ENCODE data around the gene ABI1.
A peak's percentile ranks its signal among the peaks of the same experiment; 100 is the strongest.

The ABI1 gene

DNA sequence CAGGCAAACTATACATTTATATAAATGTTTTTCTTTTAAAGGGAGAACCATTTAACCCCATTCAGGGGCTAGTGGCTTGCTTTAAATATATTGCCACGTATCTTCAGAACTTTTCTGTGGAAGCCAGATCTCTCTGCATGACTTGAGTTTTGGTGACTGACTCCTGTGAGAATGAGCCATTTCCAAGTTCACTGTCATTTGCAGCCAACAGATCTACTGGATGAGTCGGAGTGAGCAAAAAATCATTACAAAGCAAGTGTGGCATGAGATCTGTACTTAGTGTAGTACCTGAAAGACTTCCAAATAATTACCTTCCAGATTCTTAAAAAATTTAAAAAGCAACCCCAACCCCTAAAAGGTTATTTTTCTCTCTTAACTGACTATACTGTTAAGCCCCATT is 117.7 kb downstream of the ABI1 start:
- DNase-seq = no peak
- Histone ChIP-seq H3K27me3 (ENCODE audit: control insufficient read depth in 1 of 2, insufficient read depth in 1 of 2, low read length in 2 of 2) (no peaks in the 10 kb centered on the region), H3K27ac (ENCODE audit: low read length, poor library complexity, severe bottlenecking) (no peak overlapping the region), H3K4me3 (ENCODE audit: insufficient read depth in 1 of 2, low read depth in 1 of 2, low read length in 2 of 2) (no peak overlapping the region), H2AK5ac (ENCODE audit: low read length, severe bottlenecking) (no peak overlapping the region), H4K91ac (ENCODE audit: low read length) (no peak overlapping the region), H2BK12ac (ENCODE audit: low read length in 2 of 2) (no peak overlapping the region), H3K4me2 (ENCODE audit: low read length, poor library complexity, severe bottlenecking) (no peak overlapping the region), H2BK120ac (ENCODE audit: low read depth, low read length) (no peak overlapping the region), H3K79me1 (replicated peaks; ENCODE audit: low read length, poor library complexity, severe bottlenecking) (peaks cover 7% of the 10 kb centered on the region), H4K8ac (ENCODE audit: low read length) (no peak overlapping the region), H3K4ac (ENCODE audit: low read depth in 1 of 2, low read length in 2 of 2) (no peak overlapping the region), H3K9ac (ENCODE audit: low read length) (peak overlapping the region; percentile 22), H3K23ac (ENCODE audit: low read length in 2 of 2) (no peak overlapping the region), H2AFZ (ENCODE audit: low read depth, low read length) (no peak overlapping the region), H3K36me3 (ENCODE audit: control insufficient read depth in 1 of 2, insufficient read depth in 2 of 2, low read depth in 1 of 2, low read length in 2 of 2) (peaks cover 11 to 66% of the 10 kb centered on the region in 2 experiments), H2BK15ac (ENCODE audit: low read depth, poor library complexity, severe bottlenecking) (no peak overlapping the region), H3K18ac (ENCODE audit: low read depth in 1 of 2, low read length in 2 of 2) (no peak overlapping the region), H3K9me3 (ENCODE audit: control insufficient read depth, low read length) (no peaks in the 10 kb centered on the region), H2BK5ac (ENCODE audit: low read depth, low read length, poor library complexity, severe bottlenecking) (no peak overlapping the region), H3K4me1 (ENCODE audit: control insufficient read depth, insufficient read depth, low read depth, low read length) (peaks cover 2% of the 10 kb centered on the region), H3K14ac (ENCODE audit: low read length in 2 of 2) (no peak overlapping the region)
- 88% methylated on average over 2 of the region's 2 CpGs for WGBS

- no peak overlapping the region for H3K4ac ChIP-seq (ENCODE audit: low read depth in 1 of 2, low read length in 2 of 2)
- peaks cover 13 to 59% of the 10 kb centered on the region in 2 experiments for H3K36me3 ChIP-seq (ENCODE audit: control insufficient read depth in 1 of 2, insufficient read depth in 2 of 2, low read depth in 1 of 2, low read length in 2 of 2)
- no peak overlapping the region for H2AFZ ChIP-seq (ENCODE audit: low read depth, low read length)
- no peak overlapping the region for H3K4me2 ChIP-seq (ENCODE audit: low read length, poor library complexity, severe bottlenecking)
- no peak overlapping the region for H2BK15ac ChIP-seq (ENCODE audit: low read depth, poor library complexity, severe bottlenecking)
- no peak overlapping the region for H3K27ac ChIP-seq (ENCODE audit: low read length, poor library complexity, severe bottlenecking)
- H3K9ac ChIP-seq (ENCODE audit: low read length) = no peak overlapping the region
- peaks cover 7% of the 10 kb centered on the region for H3K79me1 ChIP-seq (replicated peaks; ENCODE audit: low read length, poor library complexity, severe bottlenecking)
- no peak overlapping the region for H3K14ac ChIP-seq (ENCODE audit: low read length in 2 of 2)
- H3K9me3 ChIP-seq (ENCODE audit: control insufficient read depth, low read length) = no peaks in the 10 kb centered on the region
- no peak overlapping the region for H3K4me3 ChIP-seq (ENCODE audit: insufficient read depth in 1 of 2, low read depth in 1 of 2, low read length in 2 of 2)
- no peak overlapping the region for H3K23ac ChIP-seq (ENCODE audit: low read length in 2 of 2)
- H2AK5ac ChIP-seq (ENCODE audit: low read length, severe bottlenecking) = no peak overlapping the region
- no peak overlapping the region for H3K18ac ChIP-seq (ENCODE audit: low read depth in 1 of 2, low read length in 2 of 2)
- H3K4me1 ChIP-seq (ENCODE audit: control insufficient read depth, insufficient read depth, low read depth, low read length) = peaks cover 2% of the 10 kb centered on the region
- DNase-seq = no peak
- 98% methylated on average over 4 of the region's 4 CpGs for WGBS
- no peak overlapping the region for H4K8ac ChIP-seq (ENCODE audit: low read length)
- no peak overlapping the region for H4K91ac ChIP-seq (ENCODE audit: low read length)
- H2BK12ac ChIP-seq (ENCODE audit: low read length in 2 of 2) = no peak overlapping the region
- H2BK120ac ChIP-seq (ENCODE audit: low read depth, low read length) = no peak overlapping the region
- no peak overlapping the region for H2BK5ac ChIP-seq (ENCODE audit: low read depth, low read length, poor library complexity, severe bottlenecking)
- no peaks in the 10 kb centered on the region for H3K27me3 ChIP-seq (ENCODE audit: control insufficient read depth in 1 of 2, insufficient read depth in 1 of 2, low read length in 2 of 2)
These were observed 119.4 kb downstream of the ABI1 start for GRCh38 chr10:26741368-26741767.

DNA sequence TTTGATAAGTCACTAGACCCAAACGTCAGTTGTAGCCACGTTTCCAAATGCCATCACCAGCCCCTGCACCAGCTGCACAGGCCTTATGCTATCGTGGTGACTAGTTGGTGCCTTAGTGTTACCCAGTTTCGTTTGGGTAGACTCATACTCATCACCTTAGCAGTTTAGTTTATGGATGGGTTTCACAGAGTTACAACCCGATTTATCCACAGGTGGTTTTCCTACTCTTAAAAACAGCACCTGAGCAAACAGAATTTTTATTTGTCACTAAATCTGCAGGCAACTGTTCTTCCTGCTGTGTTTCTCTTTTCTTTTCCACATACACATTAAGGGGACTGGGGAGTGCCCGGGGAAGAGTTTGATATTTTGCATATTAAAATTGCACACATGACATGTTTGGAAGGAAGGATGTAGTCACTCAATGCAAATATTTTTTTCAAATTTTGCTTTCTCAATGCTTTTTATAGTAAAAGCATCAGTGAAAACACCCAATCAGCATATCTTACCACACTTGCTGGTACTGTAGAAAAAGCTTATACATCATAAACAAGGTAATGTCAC is 121.6 kb downstream of the ABI1 start:
- no peak overlapping the region for H2BK5ac ChIP-seq (ENCODE audit: low read depth, low read length, poor library complexity, severe bottlenecking)
- no peak overlapping the region for H3K23ac ChIP-seq (ENCODE audit: low read length in 2 of 2)
- no peaks in the 10 kb centered on the region for H3K27me3 ChIP-seq (ENCODE audit: control insufficient read depth in 1 of 2, insufficient read depth in 1 of 2, low read length in 2 of 2)
- H3K4me2 ChIP-seq (ENCODE audit: low read length, poor library complexity, severe bottlenecking) = no peak overlapping the region
- no peaks in the 10 kb centered on the region for H3K9me3 ChIP-seq (ENCODE audit: control insufficient read depth, low read length)
- H3K14ac ChIP-seq (ENCODE audit: low read length in 2 of 2) = no peak overlapping the region
- 88% methylated on average over 5 of the region's 6 CpGs for WGBS
- no peak for DNase-seq
- no peak overlapping the region for H3K4me3 ChIP-seq (ENCODE audit: insufficient read depth in 1 of 2, low read depth in 1 of 2, low read length in 2 of 2)
- no peak overlapping the region for H2BK120ac ChIP-seq (ENCODE audit: low read depth, low read length)
- H2BK12ac ChIP-seq (ENCODE audit: low read length in 2 of 2) = no peak overlapping the region
- H3K27ac ChIP-seq (ENCODE audit: low read length, poor library complexity, severe bottlenecking) = no peak overlapping the region
- H3K4ac ChIP-seq (ENCODE audit: low read depth in 1 of 2, low read length in 2 of 2) = no peak overlapping the region
- no peak overlapping the region for H4K8ac ChIP-seq (ENCODE audit: low read length)
- H3K36me3 ChIP-seq (ENCODE audit: control insufficient read depth in 1 of 2, insufficient read depth in 2 of 2, low read depth in 1 of 2, low read length in 2 of 2) = peaks cover 18 to 59% of the 10 kb centered on the region in 2 experiments
- no peak overlapping the region for H2BK15ac ChIP-seq (ENCODE audit: low read depth, poor library complexity, severe bottlenecking)
- no peak overlapping the region for H3K9ac ChIP-seq (ENCODE audit: low read length)
- H3K18ac ChIP-seq (ENCODE audit: low read depth in 1 of 2, low read length in 2 of 2) = no peak overlapping the region
- no peak overlapping the region for H2AFZ ChIP-seq (ENCODE audit: low read depth, low read length)
- peaks cover 7% of the 10 kb centered on the region for H3K79me1 ChIP-seq (replicated peaks; ENCODE audit: low read length, poor library complexity, severe bottlenecking)
- no peak overlapping the region for H4K91ac ChIP-seq (ENCODE audit: low read length)
- H2AK5ac ChIP-seq (ENCODE audit: low read length, severe bottlenecking) = no peak overlapping the region
- H3K4me1 ChIP-seq (ENCODE audit: control insufficient read depth, insufficient read depth, low read depth, low read length) = peaks cover 2% of the 10 kb centered on the region

DNA sequence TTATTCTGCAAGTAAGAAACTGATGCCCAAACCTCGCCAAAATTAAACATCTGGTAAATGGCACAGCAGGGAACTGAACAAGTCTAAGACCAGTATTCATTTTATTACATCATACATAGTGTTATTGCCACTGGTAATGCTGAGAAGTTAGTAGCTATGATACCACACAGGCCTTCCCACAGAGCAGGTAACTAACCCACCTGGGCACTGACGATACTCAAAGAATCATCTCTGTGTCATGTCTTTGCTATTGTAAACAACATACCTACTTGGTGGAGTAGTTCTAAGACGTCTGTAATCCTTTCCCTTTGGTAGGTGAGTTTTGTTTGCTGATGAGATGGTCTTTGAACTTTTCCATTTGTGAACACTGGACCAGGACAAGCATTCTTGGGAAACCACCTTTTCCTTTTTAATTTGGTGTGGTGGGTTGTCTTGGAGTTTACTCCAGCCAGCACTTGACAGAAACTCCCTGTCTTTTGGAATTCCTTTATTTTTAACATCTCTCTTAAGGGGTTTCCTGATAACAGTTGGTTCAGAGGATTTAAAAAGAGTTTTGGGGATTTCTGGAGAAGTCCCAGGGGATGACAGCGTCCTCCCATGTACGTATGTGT is 122.4 kb downstream of the ABI1 start:
- no peak overlapping the region for H2AK5ac ChIP-seq (ENCODE audit: low read length, severe bottlenecking)
- H3K14ac ChIP-seq (ENCODE audit: low read length in 2 of 2) = no peak overlapping the region
- DNase-seq = no peak
- no peaks in the 10 kb centered on the region for H3K9me3 ChIP-seq (ENCODE audit: control insufficient read depth, low read length)
- peaks cover 2% of the 10 kb centered on the region for H3K4me1 ChIP-seq (ENCODE audit: control insufficient read depth, insufficient read depth, low read depth, low read length)
- H3K4ac ChIP-seq (ENCODE audit: low read depth in 1 of 2, low read length in 2 of 2) = no peak overlapping the region
- no peak overlapping the region for H3K4me2 ChIP-seq (ENCODE audit: low read length, poor library complexity, severe bottlenecking)
- H4K8ac ChIP-seq (ENCODE audit: low read length) = no peak overlapping the region
- H3K36me3 ChIP-seq (ENCODE audit: control insufficient read depth in 1 of 2, insufficient read depth in 2 of 2, low read depth in 1 of 2, low read length in 2 of 2) = peaks cover 22 to 59% of the 10 kb centered on the region in 2 experiments
- no peak overlapping the region for H3K18ac ChIP-seq (ENCODE audit: low read depth in 1 of 2, low read length in 2 of 2)
- H2AFZ ChIP-seq (ENCODE audit: low read depth, low read length) = no peak overlapping the region
- no peak overlapping the region for H2BK120ac ChIP-seq (ENCODE audit: low read depth, low read length)
- no peak overlapping the region for H3K27ac ChIP-seq (ENCODE audit: low read length, poor library complexity, severe bottlenecking)
- peak overlapping the region; percentile 71 for H3K9ac ChIP-seq (ENCODE audit: low read length)
- no peak overlapping the region for H2BK12ac ChIP-seq (ENCODE audit: low read length in 2 of 2)
- H3K23ac ChIP-seq (ENCODE audit: low read length in 2 of 2) = no peak overlapping the region
- H4K91ac ChIP-seq (ENCODE audit: low read length) = no peak overlapping the region
- H2BK15ac ChIP-seq (ENCODE audit: low read depth, poor library complexity, severe bottlenecking) = no peak overlapping the region
- peaks cover 7% of the 10 kb centered on the region for H3K79me1 ChIP-seq (replicated peaks; ENCODE audit: low read length, poor library complexity, severe bottlenecking)
- WGBS = 63% methylated on average over 1 of the region's 5 CpGs
- H3K4me3 ChIP-seq (ENCODE audit: insufficient read depth in 1 of 2, low read depth in 1 of 2, low read length in 2 of 2) = no peak overlapping the region
- H3K27me3 ChIP-seq (ENCODE audit: control insufficient read depth in 1 of 2, insufficient read depth in 1 of 2, low read length in 2 of 2) = no peaks in the 10 kb centered on the region
- no peak overlapping the region for H2BK5ac ChIP-seq (ENCODE audit: low read depth, low read length, poor library complexity, severe bottlenecking)

Measured in mesenchymal stem cell (in vitro differentiated cells and primary cell).